ENCODE data around the gene GASK1B.

- no peak for TF ChIP-seq GATA2 (IDR thresholded peaks at IDR 0.05; ENCODE audit: low read depth, low read length)
- no peak for TF ChIP-seq GATA3 (IDR thresholded peaks at IDR 0.05; ENCODE audit: low read depth, low read length)
These were observed 47.5 kb downstream of the GASK1B start for GRCh38 chr4:158125310-158125709.
